WI38 (cell line): ENCODE measurements around the gene ITGB1BP1.

Source experiments
- H3K4me3 ChIP-seq: 2 replicates; pipeline ENCODE4 v1.5.1; 2011; ENCODE audit warnings: low read depth, mild to moderate bottlenecking, control low read depth, low read length
- TF ChIP-seq, protein P1 (sequence below): IDR thresholded peaks from 2 replicates; pipeline ENCODE4 v1.5.1; 2012; ENCODE audit warnings: low read depth, mild to moderate bottlenecking, control low read depth, low read length

The ITGB1BP1 gene

DNA sequence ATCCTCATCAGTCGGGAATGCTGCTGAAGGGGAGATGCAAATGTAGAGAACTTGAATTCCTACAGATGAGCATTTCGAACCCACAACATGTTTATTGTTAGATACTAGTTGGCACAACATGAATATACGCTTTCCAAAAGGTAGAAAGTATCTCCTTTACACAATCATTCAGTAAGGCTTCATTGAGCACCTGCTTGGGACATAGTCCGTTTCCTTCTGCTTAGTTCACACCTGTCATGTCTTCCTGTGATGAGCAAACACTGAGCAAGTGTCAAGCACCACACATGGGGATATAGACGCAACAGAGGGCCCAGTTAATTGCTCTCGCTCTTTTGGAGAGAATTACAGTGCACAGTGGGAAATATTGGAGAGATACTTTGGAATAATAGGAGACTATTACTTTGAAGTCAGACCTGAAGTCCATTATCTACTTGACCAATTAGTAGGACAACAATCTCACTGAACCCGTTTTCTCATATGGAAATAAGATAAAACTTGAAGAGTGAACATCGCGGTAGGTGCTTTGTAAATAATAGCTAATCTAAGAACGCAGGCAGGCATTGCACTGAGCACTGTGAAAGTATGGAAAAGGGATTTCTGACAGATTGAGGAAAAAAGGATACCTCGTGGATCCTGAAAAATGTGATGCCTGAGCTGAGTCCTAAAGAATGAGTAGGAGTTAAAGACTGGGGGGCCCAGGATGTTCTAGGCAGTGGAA is 1.3 kb upstream of the ITGB1BP1 start:
- peak overlapping the region; percentile 71 for H3K4me3 ChIP-seq
- TF ChIP-seq, protein P1, sequence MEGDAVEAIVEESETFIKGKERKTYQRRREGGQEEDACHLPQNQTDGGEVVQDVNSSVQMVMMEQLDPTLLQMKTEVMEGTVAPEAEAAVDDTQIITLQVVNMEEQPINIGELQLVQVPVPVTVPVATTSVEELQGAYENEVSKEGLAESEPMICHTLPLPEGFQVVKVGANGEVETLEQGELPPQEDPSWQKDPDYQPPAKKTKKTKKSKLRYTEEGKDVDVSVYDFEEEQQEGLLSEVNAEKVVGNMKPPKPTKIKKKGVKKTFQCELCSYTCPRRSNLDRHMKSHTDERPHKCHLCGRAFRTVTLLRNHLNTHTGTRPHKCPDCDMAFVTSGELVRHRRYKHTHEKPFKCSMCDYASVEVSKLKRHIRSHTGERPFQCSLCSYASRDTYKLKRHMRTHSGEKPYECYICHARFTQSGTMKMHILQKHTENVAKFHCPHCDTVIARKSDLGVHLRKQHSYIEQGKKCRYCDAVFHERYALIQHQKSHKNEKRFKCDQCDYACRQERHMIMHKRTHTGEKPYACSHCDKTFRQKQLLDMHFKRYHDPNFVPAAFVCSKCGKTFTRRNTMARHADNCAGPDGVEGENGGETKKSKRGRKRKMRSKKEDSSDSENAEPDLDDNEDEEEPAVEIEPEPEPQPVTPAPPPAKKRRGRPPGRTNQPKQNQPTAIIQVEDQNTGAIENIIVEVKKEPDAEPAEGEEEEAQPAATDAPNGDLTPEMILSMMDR = no peak

DNA sequence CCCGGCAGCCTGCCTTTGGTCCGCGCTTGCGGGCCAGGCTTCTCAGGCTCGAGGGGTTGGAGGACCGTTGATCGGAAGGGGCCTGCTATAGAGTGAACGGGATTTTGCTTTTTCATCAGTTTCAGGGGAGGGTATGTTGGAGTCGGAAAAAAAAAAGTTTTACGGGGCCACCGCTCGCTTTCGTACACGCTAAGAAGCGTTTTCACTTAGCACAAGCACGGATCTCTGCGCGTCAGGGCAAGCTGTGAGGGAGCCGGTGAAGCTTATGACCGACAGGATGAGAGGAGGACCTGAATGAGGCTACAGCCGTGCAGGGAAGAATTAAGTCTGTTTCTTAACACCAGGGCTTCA is 569 bp upstream of the ITGB1BP1 start:
- H3K4me3 ChIP-seq = peak overlapping the region; percentile 71
- TF ChIP-seq, protein P1 = no peak

DNA sequence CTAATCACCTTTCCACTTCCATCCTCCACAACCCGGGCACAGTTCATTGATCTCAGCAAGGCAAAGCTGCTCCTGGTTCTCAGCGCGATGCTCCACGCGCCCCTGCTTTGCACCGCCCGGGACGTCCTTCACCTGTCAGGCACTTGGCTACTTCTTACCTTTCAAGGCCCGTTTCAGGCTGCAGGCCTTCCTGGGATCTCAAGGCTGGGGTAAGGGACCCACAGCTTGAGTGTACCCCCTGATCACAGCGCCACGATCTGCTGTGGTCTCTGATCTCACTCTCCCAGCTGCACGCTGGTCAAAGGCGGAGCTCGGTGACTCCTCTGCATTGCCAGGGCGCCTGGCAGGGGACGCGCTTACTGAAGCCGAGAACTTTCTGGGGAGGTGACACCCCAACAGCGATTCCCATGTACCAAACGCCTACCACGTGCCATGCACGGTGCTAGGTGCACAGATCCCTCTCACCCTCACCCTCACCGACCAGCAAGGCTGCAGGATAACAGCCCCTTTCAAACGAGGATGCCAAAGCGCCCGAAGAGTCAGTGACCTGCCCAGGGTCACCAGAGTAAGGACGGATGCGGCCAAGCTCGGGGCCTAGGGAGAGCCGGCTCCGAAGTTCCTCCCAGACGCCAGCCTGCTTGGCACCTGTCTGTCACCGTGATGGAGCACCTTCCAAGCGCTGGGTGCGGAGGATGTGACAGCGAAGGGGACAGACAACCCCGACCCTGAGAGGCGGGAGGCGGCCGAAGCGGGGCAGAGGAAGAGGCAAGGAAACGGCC is 818 bp downstream of the ITGB1BP1 start:
- TF ChIP-seq, protein P1 = no peak
- H3K4me3 ChIP-seq = peak overlapping the region; percentile 71

DNA sequence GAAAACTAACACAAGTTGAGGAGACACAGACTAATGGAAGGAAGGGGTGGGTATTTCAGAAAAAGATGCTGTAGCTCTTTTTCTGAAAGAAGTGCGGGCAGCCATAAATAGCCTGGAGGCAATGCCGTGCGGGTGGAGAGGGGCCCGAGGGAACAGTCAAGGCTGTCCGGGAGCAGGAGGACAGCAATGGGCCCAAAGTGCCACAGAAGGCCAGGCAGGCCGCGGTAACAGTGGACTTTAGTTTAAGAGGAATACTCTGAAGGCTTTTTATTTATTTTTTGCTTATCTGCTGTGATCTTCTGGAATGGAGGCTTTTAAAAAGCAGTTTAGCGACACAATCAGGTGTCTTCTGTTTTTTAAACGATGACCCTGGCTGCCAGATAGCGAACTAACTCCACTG is 2.8 kb downstream of the ITGB1BP1 start:
- TF ChIP-seq, protein P1 = no peak
- no peak overlapping the region for H3K4me3 ChIP-seq

DNA sequence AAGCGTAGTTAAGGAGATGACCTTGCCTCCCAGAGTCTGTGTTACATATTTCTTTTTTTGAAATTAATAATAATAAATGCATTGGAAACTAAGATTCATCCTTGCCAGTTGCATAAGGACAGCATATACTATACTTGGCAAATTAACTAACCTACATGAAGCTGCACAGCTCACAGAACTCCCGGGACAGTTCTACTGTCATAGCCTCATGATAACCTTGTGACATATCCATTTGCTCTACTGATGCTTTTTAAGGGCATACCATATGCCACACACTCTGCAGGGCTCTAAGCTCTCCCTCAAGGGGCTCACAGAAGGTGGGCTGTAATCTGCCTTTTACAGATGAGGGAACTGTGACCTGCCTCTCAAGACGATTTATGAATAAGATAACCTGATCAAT is 3.8 kb downstream of the ITGB1BP1 start:
- TF ChIP-seq, protein P1 = no peak
- no peak overlapping the region for H3K4me3 ChIP-seq

DNA sequence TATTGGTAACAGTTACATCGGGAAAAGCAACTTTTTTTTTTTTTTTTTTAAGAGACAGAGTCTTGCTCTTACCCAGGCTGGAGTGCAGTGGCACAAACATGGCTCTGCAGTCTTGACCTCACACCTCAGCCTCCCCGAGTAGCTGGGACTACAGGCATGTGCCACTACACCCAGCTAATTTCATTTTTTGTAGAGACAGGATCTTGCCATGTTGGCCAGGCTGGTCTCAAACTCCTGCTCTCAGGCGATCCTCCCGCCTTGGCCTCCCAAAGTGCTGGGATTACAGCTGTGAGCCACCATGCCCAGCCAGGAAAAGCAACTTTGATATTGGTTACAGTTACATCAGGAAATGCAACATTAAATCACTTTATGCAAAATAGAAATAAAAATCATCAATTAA is 4.6 kb downstream of the ITGB1BP1 start:
- no peak overlapping the region for H3K4me3 ChIP-seq
- TF ChIP-seq, protein P1 = no peak

DNA sequence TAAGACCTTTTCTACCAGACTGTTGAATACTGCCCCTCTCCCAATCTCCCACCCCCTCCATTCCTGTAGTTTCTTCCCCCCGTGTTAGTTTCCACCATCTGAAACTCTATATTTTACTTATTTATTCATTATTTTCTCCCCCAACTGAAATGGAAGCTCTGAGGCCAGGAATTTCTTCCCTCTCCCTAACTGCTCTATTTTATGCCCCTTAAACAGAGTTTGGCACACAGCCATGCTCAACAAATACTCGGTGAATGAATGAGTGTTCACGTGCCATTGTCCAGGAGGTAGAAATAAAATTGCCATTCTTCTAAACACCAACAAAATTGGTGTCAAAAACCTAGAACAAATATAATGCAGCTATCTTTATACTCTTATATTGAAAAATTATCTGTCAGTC is 5.6 kb downstream of the ITGB1BP1 start:
- H3K4me3 ChIP-seq = no peak overlapping the region
- TF ChIP-seq, protein P1 = no peak
